ENCODE data around the gene LY6G5B. TPM values are rescaled to one million over a fixed set of nuclear protein-coding genes. Genes with fewer than 3 reads are reported as not detected.

The LY6G5B gene
- polyA plus RNA-seq, 4 donors: 9.0 to 37.0 (median 19.2) TPM

- DNase-seq (ENCODE audit: low read depth in 4 of 4, low spot score in 2 of 4): no peak
Observed at GRCh38 chr6:31639449-31639861, 30.3 kb upstream of the LY6G5B start.

- no peak for DNase-seq (ENCODE audit: low read depth in 4 of 4, low spot score in 2 of 4)
Observed at GRCh38 chr6:31640612-31641011, 29.2 kb upstream of the LY6G5B start.

- no peak for DNase-seq (ENCODE audit: low read depth in 4 of 4, low spot score in 2 of 4)
Observed at GRCh38 chr6:31641370-31641769, 28.4 kb upstream of the LY6G5B start.

- no peak for DNase-seq (ENCODE audit: low read depth in 4 of 4, low spot score in 2 of 4)
Observed at GRCh38 chr6:31642798-31643570, 26.8 kb upstream of the LY6G5B start.

- no peak for DNase-seq (ENCODE audit: low read depth in 4 of 4, low spot score in 2 of 4)
Observed at GRCh38 chr6:31643818-31644454, 25.8 kb upstream of the LY6G5B start.

GRCh38 chr6:31645325-31645724, 24.5 kb upstream of the LY6G5B start:
- no peak for DNase-seq (ENCODE audit: low read depth in 4 of 4, low spot score in 2 of 4)

- no peak for DNase-seq (ENCODE audit: low read depth in 4 of 4, low spot score in 2 of 4)
Observed at GRCh38 chr6:31651602-31652191, 18.1 kb upstream of the LY6G5B start.

- DNase-seq (ENCODE audit: low read depth in 4 of 4, low spot score in 2 of 4): peak in 1 of 4 donors; percentile 93
Observed at GRCh38 chr6:31652925-31653724, 16.7 kb upstream of the LY6G5B start.

GRCh38 chr6:31654574-31655348, 15.0 kb upstream of the LY6G5B start:
- DNase-seq (ENCODE audit: low read depth in 4 of 4, low spot score in 2 of 4): no peak

- no peak for DNase-seq (ENCODE audit: low read depth in 4 of 4, low spot score in 2 of 4)
Observed at GRCh38 chr6:31655349-31656237, 14.2 kb upstream of the LY6G5B start, which contains the start of gene APOM. Gene APOM (plus strand): TSS chr6:31655894. CDS start chr6:31655967, 73 bp downstream.

- no peak for DNase-seq (ENCODE audit: low read depth in 4 of 4, low spot score in 2 of 4)
Observed at GRCh38 chr6:31657406-31658157, 12.2 kb upstream of the LY6G5B start.

GRCh38 chr6:31658158-31658688, 11.6 kb upstream of the LY6G5B start:
- DNase-seq (ENCODE audit: low read depth in 4 of 4, low spot score in 2 of 4): no peak

GRCh38 chr6:31658983-31659648, 10.7 kb upstream of the LY6G5B start:
- DNase-seq (ENCODE audit: low read depth in 4 of 4, low spot score in 2 of 4): no peak

- no peak for DNase-seq (ENCODE audit: low read depth in 4 of 4, low spot score in 2 of 4)
Observed at GRCh38 chr6:31659649-31660380, 10.0 kb upstream of the LY6G5B start.

GRCh38 chr6:31660381-31661261, 9.2 kb upstream of the LY6G5B start, which contains the start of gene C6orf47:
Gene C6orf47 (minus strand): TSS chr6:31660778. CDS start chr6:31659947, 831 bp downstream.
- peak in 3 of 4 donors; percentile 65 to 80 (median 76) for DNase-seq (ENCODE audit: low read depth in 4 of 4, low spot score in 2 of 4)
